ENCODE results near the gene ABCC11.
A peak's percentile ranks its signal among the peaks of the same experiment; 100 is the strongest.

Gene ABCC11

DNA sequence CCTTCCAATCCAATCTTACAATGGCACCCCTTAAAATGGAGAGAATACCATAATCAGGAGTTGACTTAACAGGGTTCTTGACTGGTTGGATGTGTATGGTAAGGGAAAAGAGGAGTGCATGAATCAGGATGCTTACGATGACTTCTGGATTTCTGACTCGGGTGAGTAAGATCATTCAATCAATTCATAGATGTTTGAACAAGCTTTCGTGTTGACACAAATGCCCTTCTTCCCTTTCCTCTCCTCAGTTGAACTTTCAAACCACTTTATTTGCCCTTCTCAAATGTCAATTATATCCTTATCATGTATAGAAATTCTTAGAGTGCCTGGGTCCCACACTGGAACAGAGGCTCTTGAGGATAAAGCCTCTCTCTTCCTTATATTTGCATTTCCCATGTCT lies 117.4 kb downstream of the ABCC11 start:
- DNase-seq (ENCODE audit: low read depth), result no peak

DNA sequence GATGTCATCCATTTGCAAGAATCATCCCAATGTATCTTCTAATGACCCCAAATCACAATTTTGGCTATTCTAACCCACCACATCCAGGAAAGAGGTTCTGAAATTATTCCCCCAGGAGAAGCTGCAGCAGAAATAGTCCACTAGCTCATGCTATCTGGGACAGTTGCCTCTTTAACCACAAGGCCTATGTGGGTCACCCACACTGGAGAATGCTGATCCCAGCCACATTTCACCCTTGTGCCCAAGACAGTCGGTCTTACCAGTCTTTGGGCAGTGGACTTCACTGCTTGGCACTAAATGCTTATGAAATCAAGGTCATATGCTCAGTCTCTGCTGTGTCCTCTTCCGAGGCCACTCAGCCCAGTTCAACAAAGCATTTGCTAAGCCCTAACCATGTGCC lies 118.6 kb downstream of the ABCC11 start:
- no peak for DNase-seq (ENCODE audit: low read depth)

DNA sequence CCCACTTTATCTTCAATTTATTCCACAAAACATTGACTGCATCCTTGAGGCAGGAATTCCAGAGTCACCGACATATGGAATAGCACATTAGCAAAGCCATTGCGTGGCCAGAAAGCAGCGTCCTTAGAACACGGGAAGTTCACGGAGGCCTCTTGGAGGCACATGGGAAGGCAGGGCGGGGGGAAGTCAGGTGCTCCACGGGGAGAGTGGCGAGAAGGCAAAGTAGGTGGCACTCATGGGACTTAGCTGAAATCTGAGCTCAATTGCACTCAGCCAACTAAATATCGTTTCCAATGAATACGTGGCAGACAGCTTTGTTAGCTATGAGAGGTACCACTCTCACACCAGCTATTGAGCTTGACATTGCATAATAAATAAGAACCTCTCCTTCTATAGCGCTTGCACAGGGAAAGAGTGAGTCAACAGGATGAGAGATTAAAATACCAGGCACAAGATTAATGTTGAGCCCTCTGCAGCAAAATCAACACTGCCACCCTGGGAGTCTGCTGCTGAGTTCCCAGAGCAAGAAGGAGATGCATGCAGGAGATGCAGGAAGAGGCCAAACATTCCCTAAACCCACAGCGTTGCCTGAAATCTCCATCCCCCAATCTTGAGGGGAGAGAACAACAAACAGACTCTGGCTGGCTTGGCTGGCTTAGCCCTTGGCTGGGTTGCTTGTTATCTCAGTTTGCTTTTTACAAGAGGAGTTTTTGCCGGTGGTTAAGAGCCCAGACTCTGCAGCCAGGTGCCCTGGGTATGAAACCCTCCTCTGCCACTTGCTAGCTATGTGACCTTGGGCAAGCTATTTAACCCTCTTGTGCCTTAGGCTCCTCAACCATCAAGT lies 120.3 kb downstream of the ABCC11 start:
- peak; percentile 99 for DNase-seq (ENCODE audit: low read depth)

DNA sequence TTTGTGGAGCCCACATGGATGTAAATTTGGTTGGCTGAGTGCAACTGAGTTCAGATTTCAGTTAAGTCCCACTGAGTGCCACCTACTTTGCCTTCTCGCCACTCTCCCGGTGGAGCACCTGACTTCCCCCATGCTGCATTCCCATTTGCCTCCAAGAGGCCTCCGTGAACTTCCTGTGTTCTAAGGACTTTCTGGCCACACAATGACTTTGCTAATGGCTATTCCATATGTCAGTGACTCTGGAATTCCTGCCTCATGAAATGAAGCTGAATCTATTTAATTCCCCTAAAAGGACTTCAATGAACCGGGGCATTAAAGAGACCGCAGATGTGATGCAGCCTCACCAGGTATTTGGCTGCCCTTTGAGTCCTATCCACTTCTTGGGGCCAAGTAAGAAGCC lies 121.5 kb downstream of the ABCC11 start:
- DNase-seq (ENCODE audit: low read depth), result no peak

- DNase-seq (ENCODE audit: low read depth), result no peak
Observed at GRCh38 chr16:48124266-48124665, 123.1 kb downstream of the ABCC11 start.

DNA sequence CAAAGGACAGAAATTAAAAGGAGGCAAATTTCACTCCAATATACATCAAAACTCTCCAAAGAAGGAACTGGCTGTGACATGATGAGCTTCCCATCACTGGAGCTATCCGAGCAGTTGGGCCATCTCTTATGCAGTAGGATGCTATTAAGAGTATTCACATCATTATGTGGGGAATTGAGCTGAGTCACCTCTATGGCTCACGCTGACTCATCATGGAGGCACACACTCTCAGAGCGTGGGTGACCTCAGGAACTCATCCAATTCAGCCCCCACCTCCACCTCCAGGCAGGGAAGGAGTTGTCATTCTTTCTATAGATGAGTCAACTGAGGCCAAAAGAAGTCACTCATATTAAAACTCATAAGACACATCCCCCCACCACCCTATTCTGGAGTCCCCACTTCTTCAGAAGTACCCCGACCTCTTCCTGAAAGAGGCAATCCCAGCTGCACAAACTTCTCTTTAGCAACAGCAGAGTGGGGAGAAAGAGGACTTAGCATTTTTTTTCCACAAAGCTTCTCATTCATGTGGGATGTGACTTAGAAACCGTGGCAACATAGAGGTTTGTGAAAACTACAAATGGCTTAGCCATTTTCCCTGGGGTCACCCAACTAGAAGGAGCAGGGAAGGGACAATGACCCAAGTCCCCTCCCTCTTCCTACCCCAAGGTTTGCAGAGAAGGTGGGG lies 124.1 kb downstream of the ABCC11 start:
- DNase-seq (ENCODE audit: low read depth), result peak; percentile 99

DNA sequence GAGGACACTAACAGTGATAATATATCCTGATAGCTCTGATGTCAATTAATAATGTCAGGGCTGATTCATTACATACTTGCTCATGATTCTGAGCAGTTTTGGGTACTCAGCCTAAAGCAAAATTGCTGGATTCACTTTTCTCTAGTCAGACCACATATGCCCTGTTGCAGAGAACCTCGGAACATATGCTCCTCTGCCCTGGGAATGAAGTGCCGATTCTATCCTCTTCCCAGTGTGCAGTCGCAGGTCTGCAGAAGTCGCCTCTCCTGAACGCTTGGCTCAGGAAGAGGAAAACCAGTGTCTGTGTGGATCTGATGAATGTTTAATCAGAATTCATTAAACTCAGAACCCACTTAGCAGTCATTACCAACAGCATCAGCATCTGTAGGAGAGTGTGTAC lies 126.1 kb downstream of the ABCC11 start:
- no peak for DNase-seq (ENCODE audit: low read depth)

- no peak for DNase-seq (ENCODE audit: low read depth)
Observed at GRCh38 chr16:48118841-48119240, 128.5 kb downstream of the ABCC11 start.

GRCh38 chr16:48117217-48118105 lies 129.9 kb downstream of the ABCC11 start:
- peak; percentile 49 for DNase-seq (ENCODE audit: low read depth)
